ENCODE data around the gene MED7. TPM values are rescaled to one million over a fixed set of nuclear protein-coding genes. Genes with fewer than 3 reads are reported as not detected.

MED7 gene
- total RNA-seq, 1 experiment from 2014 or later, result 20.9 TPM

DNA sequence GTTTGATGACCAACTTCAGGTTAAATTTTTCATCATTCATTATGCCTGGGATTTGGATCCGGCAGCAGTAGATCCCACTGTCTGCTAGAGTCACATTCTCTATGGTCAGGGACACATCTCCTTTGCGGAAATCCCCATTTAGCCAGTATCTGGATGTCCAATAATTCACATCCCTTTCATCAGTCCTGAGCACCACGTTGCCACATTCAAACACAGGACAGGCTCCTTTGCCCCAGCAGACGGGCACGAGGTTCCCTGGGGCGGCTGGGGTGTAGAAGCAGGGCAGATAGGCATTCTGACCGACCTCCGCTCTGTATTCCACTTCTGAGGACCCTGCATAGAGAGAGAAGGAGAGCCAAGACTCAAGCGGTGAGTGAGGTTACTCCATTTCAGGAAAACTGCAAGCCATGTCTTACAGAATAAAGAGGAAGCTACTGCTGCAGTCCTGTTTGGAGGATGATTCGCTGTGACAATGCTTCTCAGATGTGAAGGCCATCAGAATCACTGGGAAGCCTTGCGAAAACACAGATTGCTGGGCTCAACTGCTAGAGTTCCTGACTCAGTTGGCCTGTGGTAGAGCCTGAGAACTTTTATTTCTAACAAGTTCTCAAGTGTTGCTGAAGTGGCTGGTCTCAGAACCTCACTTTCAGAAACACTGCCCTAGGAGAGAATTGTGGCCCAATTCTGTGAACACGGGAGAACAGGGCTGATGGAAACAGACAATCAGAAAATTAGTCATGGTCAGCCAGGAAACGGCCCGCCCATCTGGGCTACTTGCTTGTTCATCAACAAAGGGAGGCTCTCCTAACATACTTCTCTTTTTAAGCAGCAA, 35.8 kb downstream of the MED7 start:
- DNase-seq (ENCODE audit: low read depth), result peak; percentile 30

GRCh38 chr5:157100140-157100679, 42.5 kb downstream of the MED7 start:
- DNase-seq (ENCODE audit: low read depth), result peak; percentile 50

DNA sequence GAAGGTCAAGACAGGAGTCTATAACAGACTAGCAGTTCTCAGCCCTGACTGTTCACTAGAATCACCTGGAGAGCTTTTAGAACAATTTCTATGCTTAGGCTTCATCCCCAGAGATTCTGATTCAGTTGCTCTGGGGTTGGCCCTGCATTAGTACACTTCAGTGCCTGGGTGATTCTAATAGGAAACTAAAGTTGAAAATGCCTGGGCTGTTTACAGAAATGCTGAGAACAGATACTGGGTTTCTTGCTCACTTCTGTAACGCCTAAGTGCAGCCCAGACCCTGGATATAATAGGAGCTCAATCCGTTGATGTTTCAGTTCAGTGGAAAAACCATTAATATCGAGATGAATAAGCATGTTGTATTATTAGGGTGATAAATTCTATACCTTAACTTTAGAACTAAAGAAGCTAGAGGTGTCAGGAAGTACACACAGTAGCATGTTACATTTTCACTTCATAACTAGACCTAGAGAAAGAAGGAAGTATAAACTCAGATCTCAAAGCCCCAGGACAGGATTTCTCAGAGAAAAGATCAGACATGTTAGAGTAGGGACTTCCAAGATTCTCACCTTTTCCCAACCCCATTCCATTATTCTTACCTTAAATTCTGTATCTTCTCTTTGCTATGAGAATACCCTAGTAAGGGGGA, 54.2 kb downstream of the MED7 start:
- DNase-seq (ENCODE audit: low read depth), result no peak

Other genes with a start within 250 kb of the MED7 start
- not detected in 2 replicates for gene TIMD4, start 179.6 kb downstream of the MED7 start, total RNA-seq (2014; rRNA removed; shearing (Covaris generic))
- not detected in 2 replicates for gene HAVCR1, start 83.7 kb downstream of the MED7 start, total RNA-seq (2014; rRNA removed; shearing (Covaris generic))
- 0.84 and 2.0 TPM in 2 replicates for gene HAVCR2, start 33.8 kb downstream of the MED7 start, total RNA-seq (2014; rRNA removed; shearing (Covaris generic))
- gene GARIN3, start 23.4 kb upstream of the MED7 start, total RNA-seq (2014; rRNA removed; shearing (Covaris generic)), result not detected in 2 replicates
- not detected in 2 replicates for gene ITK, start 38.0 kb upstream of the MED7 start, total RNA-seq (2014; rRNA removed; shearing (Covaris generic))
- gene CYFIP2, start 123.3 kb upstream of the MED7 start, total RNA-seq (2014; rRNA removed; shearing (Covaris generic)), result 0.10 and 0.36 TPM in 2 replicates